Lower leg skin (tissue), 4 donors: ENCODE data around the gene AQP12A. TPM values are rescaled to one million over a fixed set of nuclear protein-coding genes. Genes with fewer than 3 reads are reported as not detected.

Experiments
- DNase-seq, 2 donors: peaks; one replicate each; pipeline ENCODE4 v3.0.0-alpha.2; 2019; ENCODE audit warnings: low spot score in 2 of 2
- H3K4me3 ChIP-seq: fragments of 200-600 bp; sonication (generic); 2 replicates; pipeline ENCODE4 v1.5.1; 2017; ENCODE audit warnings: mild to moderate bottlenecking, low read depth; ENCODE audit not compliant: poor library complexity, severe bottlenecking
- CTCF ChIP-seq, 3 donors: fragments of 450-650 bp; IDR thresholded peaks; one replicate each; pipeline ENCODE4 v1.5.1; 2016; ENCODE audit warnings: antibody characterized with exemption in 3 of 3, mild to moderate bottlenecking in 3 of 3, moderate library complexity in 2 of 3
- POLR2A ChIP-seq, 2 donors: fragments of 450-650 bp; IDR thresholded peaks; one replicate each; pipeline ENCODE4 v1.6.1; 2016 to 2017; ENCODE audit warnings: antibody characterized with exemption in 2 of 2, mild to moderate bottlenecking in 1 of 2, moderate library complexity in 1 of 2
- WGBS, 2 donors: methylation state at CpG; one replicate each; pipeline ENCODE4 v1.1.5; 2018; 5-methylcytosine and 5-hydroxymethylcytosine counted together
- intact Hi-C: fragments of 100-400 bp; cut with DNase I; formaldehyde crosslinking; loops from one replicate; pipeline ENCODE4 v1.15.0; 2023; ENCODE audit warnings: low total_unique reads
- total RNA-seq, 4 donors: library from RNA; depleted of rRNA; stranded (reverse); fragments of >200 nt; gene quantifications; one replicate each; pipeline ENCODE4 v1.1.0, GENCODE V29; 2016

Gene AQP12A
- total RNA-seq, 4 donors from 2014 or later: not detected

GRCh38 chr2:240737512-240737911 is 45.8 kb downstream of the AQP12A start:
- intact Hi-C loops: no loop called here
- no peak overlapping the region for H3K4me3 ChIP-seq
- WGBS, 2 donors: 60 to 69% methylated on average over 5 of the region's 5 CpGs
- DNase-seq: no peak
- TF ChIP-seq CTCF (IDR thresholded peaks at IDR 0.05) (no peak), POLR2A (IDR thresholded peaks at IDR 0.05) (no peak)

- WGBS, 2 donors: 67 to 82% methylated on average over 4 to 7 of the region's 7 CpGs
These were observed 46.3 kb downstream of the AQP12A start for GRCh38 chr2:240737958-240738357.

GRCh38 chr2:240739797-240740196 is 48.1 kb downstream of the AQP12A start:
- WGBS, 2 donors: 77 to 85% methylated on average over 16 of the region's 16 CpGs
- no peak overlapping the region for H3K4me3 ChIP-seq
- no peak for TF ChIP-seq CTCF (IDR thresholded peaks at IDR 0.05)
- TF ChIP-seq POLR2A (IDR thresholded peaks at IDR 0.05): no peak
- intact Hi-C loops: no loop called here
- DNase-seq: no peak

More at GRCh38 chr2:240737958-240738357, 46.3 kb downstream of the AQP12A start:
- TF ChIP-seq CTCF (IDR thresholded peaks at IDR 0.05) (no peak), POLR2A (IDR thresholded peaks at IDR 0.05) (no peak)
- no peak for DNase-seq
- intact Hi-C loops: no loop called here
- H3K4me3 ChIP-seq: no peak overlapping the region

- no peak for TF ChIP-seq CTCF (IDR thresholded peaks at IDR 0.05)
- TF ChIP-seq POLR2A (IDR thresholded peaks at IDR 0.05): no peak
- 78 to 81% methylated on average over 15 to 17 of the region's 18 CpGs for WGBS, 2 donors
- no peak overlapping the region for H3K4me3 ChIP-seq
- no peak for DNase-seq
- intact Hi-C loops: no loop called here
These were observed 49.4 kb downstream of the AQP12A start for GRCh38 chr2:240741091-240741490.

- TF ChIP-seq POLR2A (IDR thresholded peaks at IDR 0.05) (no peak), CTCF (IDR thresholded peaks at IDR 0.05) (no peak)
- 79 to 85% methylated on average over 10 to 13 of the region's 13 CpGs for WGBS, 2 donors
- intact Hi-C loops: no loop called here
- no peak overlapping the region for H3K4me3 ChIP-seq
- DNase-seq: no peak
These were observed 51.0 kb downstream of the AQP12A start for GRCh38 chr2:240742602-240743095.

- TF ChIP-seq CTCF (IDR thresholded peaks at IDR 0.05): no peak
- no peak for TF ChIP-seq POLR2A (IDR thresholded peaks at IDR 0.05)
- no peak for DNase-seq
- intact Hi-C loops: no loop called here
- no peak overlapping the region for H3K4me3 ChIP-seq
- WGBS, 2 donors: 87 to 93% methylated on average over 14 to 15 of the region's 15 CpGs
These were observed 53.8 kb downstream of the AQP12A start for GRCh38 chr2:240745456-240745855.
